ENCODE measurements around the gene SREK1IP1. TPM values are rescaled to one million over a fixed set of nuclear protein-coding genes. Genes with fewer than 3 reads are reported as not detected.

The SREK1IP1 gene
- total RNA-seq, 4 donors from 2014 or later, result 9.8 to 18.4 (median 15.5) TPM

DNA sequence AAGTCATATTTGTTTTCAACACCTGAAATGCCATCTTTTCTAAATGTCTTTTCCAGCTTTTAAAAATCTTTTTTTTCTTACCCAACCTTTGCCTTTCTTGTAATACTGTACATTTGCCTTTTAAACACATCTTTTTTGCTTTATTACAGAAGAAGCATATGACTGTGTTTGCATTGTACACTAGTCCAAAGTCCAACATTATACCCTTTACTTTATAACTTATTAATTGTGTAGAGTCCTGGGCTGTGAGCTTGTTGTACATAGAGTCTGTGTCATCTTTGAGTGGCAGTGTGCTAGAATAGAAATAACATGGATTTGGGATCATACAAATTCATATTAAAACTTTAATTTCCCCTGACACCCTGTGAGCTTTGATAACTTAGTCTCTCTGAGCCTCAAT lies 24.0 kb upstream of the SREK1IP1 start:
- no peak overlapping the region for H3K27ac ChIP-seq
- no peak for ATAC-seq
- no peaks in the 10 kb centered on the region for H3K9me3 ChIP-seq
- peaks cover 0 to 11% of the 10 kb centered on the region in 2 donors for H3K36me3 ChIP-seq
- H3K4me3 ChIP-seq, result no peak overlapping the region
- TF ChIP-seq POLR2AphosphoS5 (IDR thresholded peaks at IDR 0.05) (no peak), EP300 (IDR thresholded peaks at IDR 0.05) (no peak), POLR2A (IDR thresholded peaks at IDR 0.05) (no peak)
- TF ChIP-seq, protein P1, sequence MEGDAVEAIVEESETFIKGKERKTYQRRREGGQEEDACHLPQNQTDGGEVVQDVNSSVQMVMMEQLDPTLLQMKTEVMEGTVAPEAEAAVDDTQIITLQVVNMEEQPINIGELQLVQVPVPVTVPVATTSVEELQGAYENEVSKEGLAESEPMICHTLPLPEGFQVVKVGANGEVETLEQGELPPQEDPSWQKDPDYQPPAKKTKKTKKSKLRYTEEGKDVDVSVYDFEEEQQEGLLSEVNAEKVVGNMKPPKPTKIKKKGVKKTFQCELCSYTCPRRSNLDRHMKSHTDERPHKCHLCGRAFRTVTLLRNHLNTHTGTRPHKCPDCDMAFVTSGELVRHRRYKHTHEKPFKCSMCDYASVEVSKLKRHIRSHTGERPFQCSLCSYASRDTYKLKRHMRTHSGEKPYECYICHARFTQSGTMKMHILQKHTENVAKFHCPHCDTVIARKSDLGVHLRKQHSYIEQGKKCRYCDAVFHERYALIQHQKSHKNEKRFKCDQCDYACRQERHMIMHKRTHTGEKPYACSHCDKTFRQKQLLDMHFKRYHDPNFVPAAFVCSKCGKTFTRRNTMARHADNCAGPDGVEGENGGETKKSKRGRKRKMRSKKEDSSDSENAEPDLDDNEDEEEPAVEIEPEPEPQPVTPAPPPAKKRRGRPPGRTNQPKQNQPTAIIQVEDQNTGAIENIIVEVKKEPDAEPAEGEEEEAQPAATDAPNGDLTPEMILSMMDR (IDR thresholded peaks at IDR 0.05), result no peak
- H3K4me1 ChIP-seq, result no peaks in the 10 kb centered on the region
- no peaks in the 10 kb centered on the region for H3K27me3 ChIP-seq

DNA sequence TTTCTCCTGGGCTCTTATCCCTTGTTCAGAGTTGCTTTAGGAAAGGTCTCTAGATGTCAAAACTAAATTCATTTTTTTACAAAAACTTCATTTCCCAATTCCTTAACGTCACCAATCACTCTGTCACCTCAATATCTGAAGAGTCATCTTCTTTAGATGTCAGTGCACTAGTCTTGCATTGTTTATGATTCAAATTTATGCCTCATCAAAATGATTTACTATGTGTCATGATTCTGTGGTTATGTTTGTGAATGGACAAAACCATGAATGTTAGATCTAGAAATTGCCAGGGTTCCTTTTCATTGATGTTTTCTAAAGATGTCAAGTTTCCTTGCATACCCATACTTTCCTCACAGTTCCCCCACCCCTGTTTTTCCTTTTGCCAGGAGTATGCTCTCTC lies 21.7 kb upstream of the SREK1IP1 start:
- no peak overlapping the region for H3K27ac ChIP-seq

DNA sequence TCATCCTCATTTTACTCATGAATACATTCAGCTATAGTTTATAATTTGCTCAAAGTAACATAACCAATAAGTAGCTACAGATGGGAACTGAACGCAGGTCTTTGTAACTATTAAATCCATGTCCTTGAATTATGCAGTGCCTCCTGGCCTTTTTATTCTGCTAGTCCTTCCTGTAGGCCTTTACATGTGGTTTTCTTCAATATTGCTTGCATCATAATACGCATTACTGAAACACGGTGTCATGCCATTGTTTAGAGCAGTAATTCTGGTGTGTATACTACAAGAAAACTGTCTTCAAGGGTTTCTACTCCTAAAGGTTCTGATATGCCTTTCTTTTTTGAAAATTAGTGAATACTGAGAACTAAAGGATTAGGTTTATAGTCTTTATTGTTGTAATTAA lies 21.0 kb upstream of the SREK1IP1 start:
- H3K4me1 ChIP-seq, result peaks cover 0 to 2% (median 0%) of the 10 kb centered on the region in 3 donors
- no peaks in the 10 kb centered on the region for H3K9me3 ChIP-seq
- WGBS, 2 donors (ENCODE audit: low coverage in 1 of 2), result 85% methylated on average over 3 of the region's 3 CpGs

More for the DNA sequence above, 21.7 kb upstream of the SREK1IP1 start:
- TF ChIP-seq EP300 (IDR thresholded peaks at IDR 0.05) (no peak), POLR2A (IDR thresholded peaks at IDR 0.05) (no peak), POLR2AphosphoS5 (IDR thresholded peaks at IDR 0.05) (no peak)
- TF ChIP-seq, protein P1 (IDR thresholded peaks at IDR 0.05), result no peak
- no peaks in the 10 kb centered on the region for H3K4me1 ChIP-seq
- no peaks in the 10 kb centered on the region for H3K9me3 ChIP-seq
- no peak for ATAC-seq
- no peaks in the 10 kb centered on the region for H3K27me3 ChIP-seq
- no peak overlapping the region for H3K4me3 ChIP-seq
- WGBS, 2 donors (ENCODE audit: low coverage in 1 of 2), result 89 to 100% methylated on average over 1 of the region's 1 CpG
- H3K36me3 ChIP-seq, result peaks cover 2 to 21% of the 10 kb centered on the region in 2 donors

DNA sequence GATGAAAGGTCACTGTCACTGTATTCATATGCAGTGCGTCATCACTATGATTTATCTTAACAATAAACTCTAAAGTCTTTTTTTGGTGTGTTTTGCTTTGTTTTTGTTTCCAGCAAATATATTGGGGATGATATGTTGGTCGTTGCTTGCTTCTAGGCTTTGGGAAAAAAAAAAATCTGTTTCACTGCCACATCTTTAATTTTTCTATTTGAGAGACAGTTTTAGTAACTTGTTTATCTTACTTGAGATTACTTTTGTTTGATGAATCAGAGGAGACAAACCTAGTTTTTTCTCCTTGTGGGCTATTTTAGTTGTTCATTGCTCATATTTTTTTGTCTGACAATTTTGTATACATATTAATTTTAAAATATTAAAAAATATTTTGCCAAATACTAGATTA lies 19.7 kb upstream of the SREK1IP1 start:
- Histone ChIP-seq H3K4me1 (peaks cover 0 to 6% (median 0%) of the 10 kb centered on the region in 3 donors), H3K36me3 (peaks cover 5 to 22% of the 10 kb centered on the region in 2 donors), H3K27ac (no peak overlapping the region), H3K27me3 (no peaks in the 10 kb centered on the region), H3K4me3 (no peak overlapping the region), H3K9me3 (no peaks in the 10 kb centered on the region)
- 74 to 78% methylated on average over 2 of the region's 2 CpGs for WGBS, 2 donors (ENCODE audit: low coverage in 1 of 2)
- no peak for ATAC-seq
- TF ChIP-seq, protein P1 (IDR thresholded peaks at IDR 0.05), result no peak

More for the DNA sequence above, 21.0 kb upstream of the SREK1IP1 start:
- no peak for TF ChIP-seq POLR2AphosphoS5 (IDR thresholded peaks at IDR 0.05)
- TF ChIP-seq, protein P1 (IDR thresholded peaks at IDR 0.05), result no peak
- no peak for TF ChIP-seq POLR2A (IDR thresholded peaks at IDR 0.05)
- no peak for TF ChIP-seq EP300 (IDR thresholded peaks at IDR 0.05)
- Histone ChIP-seq H3K36me3 (peaks cover 5 to 21% of the 10 kb centered on the region in 2 donors), H3K4me3 (no peak overlapping the region), H3K27me3 (no peaks in the 10 kb centered on the region), H3K27ac (no peak overlapping the region)
- ATAC-seq, result no peak

DNA sequence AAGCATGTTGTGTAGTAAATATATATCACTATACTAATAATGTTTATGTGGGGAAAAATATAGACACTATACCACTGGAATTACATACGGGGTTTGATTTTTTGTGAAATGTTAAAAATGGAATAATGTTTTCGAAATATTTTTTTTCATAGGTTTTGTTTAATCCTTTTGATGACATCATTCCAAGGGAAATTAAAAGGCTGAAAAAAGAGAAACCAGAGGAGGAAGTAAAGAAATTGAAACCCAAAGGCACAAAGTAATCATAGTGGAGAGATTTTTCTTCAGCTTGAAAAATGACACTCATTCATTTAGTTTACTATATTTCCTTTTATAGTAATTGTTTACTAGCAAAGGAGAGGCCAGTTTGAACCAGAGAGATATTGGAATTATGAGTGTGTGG lies 17.9 kb upstream of the SREK1IP1 start:
- TF ChIP-seq POLR2A (IDR thresholded peaks at IDR 0.05), result no peak
- TF ChIP-seq EP300 (IDR thresholded peaks at IDR 0.05), result no peak
- H3K4me1 ChIP-seq, result peaks cover 0 to 6% (median 0%) of the 10 kb centered on the region in 3 donors
- no peak for ATAC-seq
- H3K4me3 ChIP-seq, result no peak overlapping the region
- no peaks in the 10 kb centered on the region for H3K27me3 ChIP-seq
- no peak overlapping the region for H3K27ac ChIP-seq
- peaks cover 5 to 32% of the 10 kb centered on the region in 2 donors for H3K36me3 ChIP-seq
- H3K9me3 ChIP-seq, result no peaks in the 10 kb centered on the region
- WGBS, 2 donors (ENCODE audit: low coverage in 1 of 2), result 80 to 87% methylated on average over 2 of the region's 2 CpGs

Data from gastroesophageal sphincter (tissue), 4 donors.